Body of pancreas (tissue), 4 donors: ENCODE data around the gene HCFC1.

Source experiments
- CTCF ChIP-seq, 7 experiments: fragments of 450-650 bp in 4 of 7; fragments of 200-600 bp in 3 of 7; sonication (generic) in 3 of 7; IDR thresholded peaks; one replicate each; pipeline ENCODE4 v1.5.1; 2016 to 2019; ENCODE audit warnings: antibody characterized with exemption in 7 of 7
- POLR2A ChIP-seq, 3 donors: fragments of 450-650 bp; IDR thresholded peaks; one replicate each; pipeline ENCODE4 v1.6.1; 2016; ENCODE audit warnings: antibody characterized with exemption in 3 of 3, mild to moderate bottlenecking in 2 of 3

GRCh38 chrX:154006947-154007346, 35.3 kb upstream of the HCFC1 start:
- no peak for TF ChIP-seq CTCF (IDR thresholded peaks at IDR 0.05)
- no peak for TF ChIP-seq POLR2A (IDR thresholded peaks at IDR 0.05)
